Femur (tissue), 1 donor: ENCODE data around the gene CEP72.
"Not testable (repeated sequence)": the region's sequence is repeated elsewhere in the genome, so short reads cannot be mapped to it uniquely, and the experiment has no call there.

ENCODE experiments used
- DNase-seq: peaks from one replicate; pipeline ENCODE4 v3.0.0-alpha.2; 2017

The CEP72 gene

DNA sequence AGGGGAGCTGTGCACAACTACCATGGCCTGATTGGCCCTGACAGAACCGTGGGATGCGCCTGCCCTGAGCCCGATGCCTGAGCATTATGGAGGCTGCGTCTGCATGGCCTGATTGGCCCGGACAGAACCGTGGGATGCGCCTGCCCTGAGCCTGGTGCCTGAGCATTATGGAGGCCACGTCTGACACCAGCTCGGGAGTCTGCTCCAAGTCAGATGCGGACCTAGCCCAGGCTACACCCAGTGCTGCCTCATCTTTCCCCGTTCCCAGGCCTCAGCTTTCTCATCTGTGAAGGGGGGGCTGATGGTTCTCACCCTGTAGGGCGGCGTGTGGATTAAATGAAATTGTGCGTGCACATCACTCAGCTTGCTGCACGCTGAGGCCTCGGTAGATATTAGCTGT, 7.3 kb downstream of the CEP72 start:
- DNase-seq: no peak

DNA sequence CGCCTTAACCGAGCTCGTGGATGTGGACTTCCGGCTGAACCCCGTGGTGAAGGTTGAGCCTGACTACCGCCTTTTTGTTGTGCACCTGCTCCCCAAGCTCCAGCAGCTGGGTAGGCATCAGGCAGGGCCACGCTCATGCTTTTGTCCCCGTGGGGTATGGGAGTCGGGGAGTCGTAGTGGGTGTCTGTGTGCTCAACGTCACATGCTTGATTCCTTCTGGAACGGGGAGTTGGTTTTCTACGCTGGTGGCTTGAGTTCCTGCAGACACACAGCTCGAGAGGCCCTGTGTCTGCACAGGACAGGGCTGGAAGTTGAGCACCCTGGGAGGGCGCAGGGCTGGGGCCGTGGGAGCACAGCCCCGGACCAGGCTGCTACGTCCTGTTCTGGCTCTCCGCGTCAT, 8.0 kb downstream of the CEP72 start:
- DNase-seq: no peak

DNA sequence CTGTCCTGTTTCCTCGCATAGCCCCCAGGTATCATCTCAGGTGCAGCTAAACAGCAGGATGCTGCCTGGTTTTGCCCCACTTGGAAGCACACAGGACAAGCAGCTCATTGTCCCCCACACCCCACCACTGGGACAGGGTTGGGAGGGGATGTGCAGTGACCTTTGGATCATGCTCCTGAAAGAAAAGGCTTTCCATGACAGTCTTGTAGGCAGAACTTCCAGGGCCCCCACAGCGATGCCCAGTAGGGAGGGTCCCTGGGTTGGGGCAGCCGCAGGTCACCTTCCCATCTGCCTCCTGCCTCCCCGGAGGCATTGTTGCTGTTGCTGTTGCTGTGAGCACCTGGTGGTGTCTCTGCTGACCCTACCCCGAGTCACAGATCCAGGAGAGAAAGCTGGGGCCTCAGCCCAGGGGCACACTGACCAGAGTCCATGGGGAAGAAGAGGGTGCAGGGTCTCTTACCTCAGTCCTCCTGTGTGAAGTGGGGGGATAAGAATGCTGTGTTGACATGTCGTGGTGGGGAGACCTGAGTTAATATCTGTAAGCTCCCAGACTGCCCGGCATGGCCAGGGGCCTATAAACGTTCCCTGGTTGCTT, 8.5 kb downstream of the CEP72 start:
- DNase-seq: no peak

DNA sequence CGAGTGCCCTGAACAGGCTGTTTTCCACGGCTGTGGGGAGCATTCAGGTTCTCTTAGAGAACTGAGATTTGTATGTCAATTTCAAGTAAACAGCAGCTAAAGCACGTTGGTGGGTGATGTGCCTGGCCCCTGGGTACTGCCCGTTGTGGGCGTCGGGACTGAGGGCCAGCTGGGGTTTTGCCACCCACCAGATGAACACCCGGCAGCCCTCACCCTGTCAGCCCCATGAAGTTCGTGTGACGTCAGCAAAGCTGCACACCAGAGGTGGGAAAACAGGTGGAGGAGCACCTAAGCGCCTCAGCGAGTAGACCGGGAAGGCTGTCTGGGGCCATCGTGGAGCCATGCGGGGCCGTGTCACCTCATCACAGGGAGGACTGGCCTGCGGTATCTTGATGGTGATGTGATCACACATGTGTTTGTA, 9.2 kb downstream of the CEP72 start:
- no peak for DNase-seq

DNA sequence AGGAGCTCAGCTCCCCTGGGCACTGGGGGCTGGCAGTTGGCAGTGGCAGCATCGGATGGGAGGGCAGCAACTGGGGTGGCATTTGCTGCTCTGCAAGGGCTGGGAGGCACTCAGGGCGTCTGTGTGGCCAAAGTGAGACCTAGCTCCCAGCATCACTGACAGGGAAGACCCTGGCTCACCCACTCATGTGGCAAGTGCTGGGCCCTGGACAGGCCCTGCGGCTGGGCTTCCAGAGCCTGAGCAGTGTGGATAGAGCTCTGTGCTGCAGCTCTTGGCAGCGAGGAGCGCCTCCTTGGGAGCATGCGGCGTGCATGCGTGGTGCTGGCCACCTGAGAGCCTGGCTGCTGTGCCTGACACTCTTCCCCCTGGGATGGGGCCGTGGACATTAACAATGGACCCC, 10.2 kb downstream of the CEP72 start:
- DNase-seq: no peak

DNA sequence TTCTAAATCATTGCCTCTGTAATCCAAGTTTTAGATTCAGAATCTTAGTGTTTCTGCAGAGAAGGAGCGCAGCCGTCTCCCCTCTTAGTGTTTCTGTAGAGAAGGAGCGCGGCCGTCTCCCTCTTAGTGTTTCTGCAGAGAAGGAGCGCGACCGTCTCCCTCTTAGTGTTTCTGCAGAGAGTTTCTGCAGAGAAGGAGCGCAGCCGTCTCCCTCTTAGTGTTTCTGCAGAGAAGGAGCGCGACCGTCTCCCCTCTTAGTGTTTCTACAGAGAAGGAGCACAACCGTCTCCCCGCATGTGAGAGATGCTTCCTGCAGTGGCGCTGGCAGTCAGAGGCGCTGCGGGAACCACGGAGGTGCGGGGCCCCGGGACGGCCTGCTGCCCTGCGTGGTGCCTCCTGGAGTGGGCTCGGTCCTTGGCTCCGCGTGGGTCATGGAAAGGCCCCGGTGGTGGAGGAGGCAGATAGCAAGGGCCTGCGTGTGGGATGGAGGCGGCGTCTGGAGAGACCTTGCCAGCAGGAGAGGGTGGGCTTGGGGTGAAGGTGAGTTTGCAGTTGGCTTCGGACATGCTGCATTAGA, 10.9 kb downstream of the CEP72 start:
- no peak for DNase-seq

DNA sequence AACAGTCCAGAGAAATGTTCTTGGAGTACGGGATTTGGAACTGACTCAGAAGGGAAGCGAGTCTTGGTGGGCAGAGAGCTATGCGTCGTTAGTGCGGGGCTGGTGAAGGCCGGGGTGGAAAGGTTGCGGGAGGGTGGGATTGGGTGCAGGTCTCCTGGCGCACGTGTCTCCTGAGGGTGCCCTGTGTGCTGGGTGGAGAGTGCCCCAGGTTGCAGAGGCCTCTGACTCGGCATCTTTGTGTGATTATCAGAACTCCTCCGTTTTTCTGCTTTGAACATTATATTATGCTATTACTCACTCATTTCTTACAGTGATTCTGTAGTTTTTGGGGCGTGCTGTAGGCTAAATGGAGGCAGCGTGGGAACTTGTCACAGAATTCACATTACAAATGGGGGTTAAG, 11.4 kb downstream of the CEP72 start:
- no peak for DNase-seq

DNA sequence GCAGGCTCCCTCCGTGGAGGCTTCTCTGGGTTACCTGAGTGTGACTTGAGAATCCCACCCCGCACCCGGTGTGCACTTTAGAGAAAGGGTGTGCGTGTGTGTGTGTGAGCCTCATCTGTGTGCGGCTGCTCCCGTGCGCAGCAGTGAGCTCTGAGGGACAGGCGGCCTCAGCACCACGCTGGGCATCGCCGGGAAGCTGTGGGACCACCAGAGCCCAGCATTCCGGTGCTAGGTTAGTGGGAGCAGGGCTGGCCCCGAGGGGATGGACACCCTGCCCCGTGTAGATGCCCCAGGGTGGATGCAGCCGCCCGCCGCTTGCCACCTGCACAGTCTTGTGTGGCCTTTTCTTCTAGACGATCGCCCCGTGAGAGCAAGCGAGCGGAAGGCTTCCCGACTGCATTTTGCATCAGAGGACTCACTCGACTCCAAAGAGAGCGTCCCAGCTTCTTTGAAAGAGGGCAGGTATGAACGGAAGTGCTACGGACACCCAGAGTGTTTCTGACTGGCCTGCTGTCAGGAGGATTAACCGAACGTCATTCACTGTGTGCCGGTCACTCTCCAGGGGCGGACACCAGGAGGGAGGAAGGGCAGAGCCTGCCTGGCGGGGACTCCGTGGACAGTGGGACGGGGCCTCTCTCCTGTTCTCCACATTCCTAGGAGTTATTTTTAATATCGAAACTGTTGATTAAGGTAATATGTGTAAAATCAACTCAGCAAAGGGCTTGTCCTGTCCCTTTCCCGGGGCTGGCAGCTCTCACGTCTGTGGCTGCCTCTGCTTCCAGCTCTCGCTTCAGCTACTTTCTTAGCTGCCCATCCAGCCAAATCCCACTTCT, 12.2 kb downstream of the CEP72 start:
- DNase-seq: no peak

DNA sequence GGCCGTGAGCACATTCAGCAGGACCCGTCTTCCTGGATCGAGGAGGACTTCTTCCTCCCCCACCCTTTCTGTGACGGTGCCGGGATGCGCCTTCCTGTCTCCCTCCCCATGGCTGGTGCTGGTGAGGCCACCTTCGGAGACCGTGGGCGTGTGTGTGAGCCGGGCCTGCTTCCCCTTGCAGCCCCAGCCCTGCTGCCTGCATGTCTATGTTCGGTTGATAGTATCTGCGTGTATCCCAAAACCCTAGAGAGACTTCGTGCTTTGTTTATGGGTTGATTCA, 12.8 kb downstream of the CEP72 start:
- no peak for DNase-seq

DNA sequence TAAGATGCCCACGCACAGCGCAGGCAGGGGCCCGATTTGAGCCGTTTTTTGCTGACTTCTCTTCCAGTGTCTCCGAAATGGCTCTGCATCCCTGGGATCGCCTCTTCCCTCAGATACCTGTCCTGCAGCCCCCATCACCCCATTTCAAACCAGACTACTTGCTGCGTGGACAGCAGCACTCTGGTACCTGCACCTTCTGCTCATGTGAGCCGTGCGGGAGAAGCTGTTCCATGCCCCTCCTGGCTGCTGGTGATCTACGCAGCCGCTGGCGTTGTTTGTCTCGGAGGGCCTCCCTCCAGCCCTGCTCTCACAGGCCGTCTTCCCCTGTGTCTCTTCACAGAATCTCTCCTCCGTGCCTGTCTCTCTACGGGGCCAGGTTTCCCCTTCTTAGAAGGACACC, 13.4 kb downstream of the CEP72 start:
- DNase-seq: no peak

DNA sequence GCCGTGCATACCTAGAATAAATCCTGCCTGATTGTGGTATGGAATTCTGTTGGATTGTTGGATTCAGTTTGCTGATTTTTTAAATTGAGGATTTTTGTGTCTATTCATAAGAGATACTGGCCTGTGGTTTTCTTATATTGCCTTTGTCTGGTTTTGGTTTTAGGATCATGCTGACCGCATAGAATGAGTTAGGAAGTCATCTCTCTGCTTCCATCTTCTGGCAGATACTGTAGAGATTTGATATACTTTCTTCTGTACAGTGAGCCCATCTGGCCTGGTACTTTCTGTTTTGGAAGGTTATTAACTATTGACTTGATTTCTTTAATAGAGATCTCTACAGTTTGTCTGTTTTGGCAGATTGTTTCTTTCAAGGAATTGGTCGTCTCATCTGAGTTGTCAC, 14.7 kb downstream of the CEP72 start:
- DNase-seq: no peak

DNA sequence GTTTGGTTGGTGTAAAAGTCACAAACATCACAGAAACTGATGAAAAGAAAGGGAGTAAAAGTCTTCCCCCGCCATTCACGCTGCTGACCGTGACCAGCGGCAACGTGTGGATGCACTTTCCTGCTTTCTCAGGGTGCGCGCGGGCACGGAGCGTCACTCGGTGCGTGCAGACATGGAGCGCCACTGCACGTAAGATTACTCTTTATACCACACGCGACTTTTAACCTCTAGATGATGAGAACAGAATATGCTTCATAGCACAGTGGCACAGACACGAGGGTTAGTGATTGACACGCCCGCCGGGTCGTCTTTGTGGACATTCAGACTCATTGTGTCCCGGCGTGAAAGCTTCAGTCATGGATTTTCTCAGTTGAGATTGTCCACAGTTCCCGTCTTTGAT, 15.7 kb downstream of the CEP72 start:
- no peak for DNase-seq

DNA sequence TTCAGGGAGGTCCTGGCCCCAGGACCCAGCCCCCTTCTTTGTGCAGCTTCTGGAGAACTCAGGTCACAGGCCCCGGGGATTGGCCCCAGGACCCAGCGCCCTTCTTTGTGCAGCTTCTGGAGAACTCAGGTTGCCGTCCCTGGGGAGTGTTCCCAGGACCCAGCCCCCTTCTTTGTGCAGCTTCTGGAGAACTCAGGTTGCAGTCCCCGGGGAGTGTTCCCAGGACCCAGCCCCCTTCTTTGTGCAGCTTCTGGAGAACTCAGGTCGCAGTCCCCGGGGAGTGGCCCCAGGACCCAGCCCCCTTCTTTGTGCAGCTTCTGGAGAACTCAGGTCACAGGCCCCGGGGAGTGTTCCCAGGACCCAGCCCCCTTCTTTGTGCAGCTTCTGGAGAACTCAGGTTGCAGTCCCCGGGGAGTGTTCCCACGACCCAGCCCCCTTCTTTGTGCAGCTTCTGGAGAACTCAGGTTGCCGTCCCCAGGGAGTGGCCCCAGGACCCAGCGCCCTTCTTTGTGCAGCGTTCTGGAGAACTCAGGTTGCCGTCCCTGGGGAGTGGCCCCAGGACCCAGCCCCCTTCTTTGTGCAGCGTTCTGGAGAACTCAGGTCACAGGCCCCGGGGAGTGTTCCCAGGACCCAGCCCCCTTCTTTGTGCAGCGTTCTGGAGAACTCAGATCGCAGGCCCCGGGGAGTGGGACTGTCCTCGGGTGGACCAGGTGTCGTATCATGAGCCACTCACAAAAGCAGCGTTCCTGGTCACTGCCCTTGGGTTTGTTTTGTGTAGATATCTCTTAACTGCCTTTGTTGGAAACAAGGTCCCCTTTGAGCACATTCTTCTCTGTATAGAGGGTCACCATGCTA, 16.4 kb downstream of the CEP72 start:
- DNase-seq: not testable (repeated sequence)

DNA sequence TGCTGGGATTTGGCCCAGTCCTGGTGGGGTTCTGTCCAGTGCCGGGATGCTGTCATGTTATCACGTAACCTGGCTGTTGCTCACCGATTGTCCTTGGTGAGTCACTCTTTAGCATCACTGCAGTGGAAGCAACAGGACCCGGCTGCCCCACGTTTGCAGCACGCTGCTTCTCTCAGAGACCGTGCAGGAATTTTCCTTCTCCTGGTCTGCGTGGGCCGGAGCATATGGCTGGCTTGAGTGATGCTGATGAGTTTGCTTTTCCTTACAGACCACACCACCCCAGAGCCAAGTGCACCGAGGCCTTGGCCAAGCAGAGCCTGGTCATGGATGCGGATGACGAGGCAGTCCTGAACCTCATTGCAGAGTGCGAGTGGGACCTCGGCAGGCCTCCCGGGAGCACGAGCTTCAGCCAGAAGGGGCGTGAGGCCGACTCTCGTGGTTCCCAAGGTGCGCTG, 21.4 kb downstream of the CEP72 start:
- DNase-seq: no peak

DNA sequence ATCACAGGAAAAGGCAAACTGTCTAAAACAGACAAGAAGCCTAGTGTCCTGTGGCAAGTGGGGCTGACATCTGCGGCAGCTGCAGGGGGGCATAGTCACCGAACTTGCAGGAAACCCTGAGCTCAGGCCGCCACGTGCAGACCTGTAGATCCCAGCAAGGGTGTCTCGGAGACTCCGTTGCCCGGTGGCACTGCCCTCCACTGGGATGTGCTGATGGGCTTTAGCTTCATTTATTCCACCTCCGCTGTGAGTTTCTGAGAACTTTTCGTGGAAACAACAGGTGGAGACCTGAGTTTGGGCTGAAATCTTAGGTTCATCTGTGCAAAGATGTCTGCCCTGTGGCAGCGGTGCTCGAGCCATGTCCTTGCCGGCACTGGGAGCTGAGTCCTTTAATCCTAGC, 22.1 kb downstream of the CEP72 start:
- no peak for DNase-seq

DNA sequence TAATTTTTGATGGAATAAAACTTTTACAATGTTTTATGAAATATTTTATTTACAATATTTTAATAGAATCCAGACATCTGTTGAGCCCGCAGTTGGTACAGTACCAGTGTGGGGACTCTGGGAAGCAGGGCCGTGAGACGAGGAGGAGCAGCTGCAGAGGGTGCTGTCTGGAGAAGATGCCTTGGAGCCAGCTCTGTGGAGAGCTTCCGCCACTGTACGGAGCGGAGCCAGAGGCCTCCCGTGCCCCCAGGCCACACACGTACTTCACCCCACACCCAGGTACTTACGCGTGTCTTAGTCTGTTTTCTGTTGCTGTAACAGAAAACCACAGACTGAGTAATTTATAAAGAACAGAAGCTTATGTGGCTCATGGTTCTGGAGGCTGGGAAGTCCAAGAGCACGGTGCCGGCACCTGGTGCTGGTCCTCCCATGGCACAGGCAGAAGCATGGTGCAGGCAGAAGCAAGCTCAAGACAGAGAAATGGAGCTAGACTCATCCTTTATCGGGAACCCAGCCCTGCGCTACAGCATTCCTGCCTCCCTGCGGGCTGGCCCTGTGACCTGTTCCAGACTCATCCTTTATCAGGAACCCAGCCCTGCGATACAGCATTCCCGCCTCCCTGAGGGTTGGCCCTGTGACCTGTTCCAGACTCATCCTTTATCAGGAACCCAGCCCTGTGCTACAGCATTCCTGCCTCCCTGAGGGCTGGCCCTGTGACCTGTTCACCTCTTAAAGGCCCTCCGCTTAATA, 23.3 kb downstream of the CEP72 start:
- no peak for DNase-seq

DNA sequence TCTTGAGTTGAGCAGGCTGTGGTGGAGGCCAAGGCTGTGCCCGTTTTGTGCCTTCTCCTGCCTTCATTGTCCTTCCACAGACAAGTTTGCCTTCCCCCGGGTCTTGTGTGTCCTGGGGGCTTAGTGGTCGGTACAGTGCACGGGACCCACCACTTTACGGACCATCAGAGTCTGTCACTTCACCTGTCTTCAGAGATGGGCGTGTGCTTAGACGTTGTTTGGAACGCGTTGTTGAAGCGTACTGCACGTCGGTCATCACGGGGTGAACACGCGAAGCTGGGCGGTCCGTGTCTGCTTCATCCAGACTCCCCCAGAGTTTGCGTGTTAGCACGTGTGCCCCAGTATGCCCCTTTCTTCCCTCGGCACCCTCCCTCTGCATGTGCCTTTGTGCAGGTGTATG, 24.8 kb downstream of the CEP72 start:
- DNase-seq: no peak

DNA sequence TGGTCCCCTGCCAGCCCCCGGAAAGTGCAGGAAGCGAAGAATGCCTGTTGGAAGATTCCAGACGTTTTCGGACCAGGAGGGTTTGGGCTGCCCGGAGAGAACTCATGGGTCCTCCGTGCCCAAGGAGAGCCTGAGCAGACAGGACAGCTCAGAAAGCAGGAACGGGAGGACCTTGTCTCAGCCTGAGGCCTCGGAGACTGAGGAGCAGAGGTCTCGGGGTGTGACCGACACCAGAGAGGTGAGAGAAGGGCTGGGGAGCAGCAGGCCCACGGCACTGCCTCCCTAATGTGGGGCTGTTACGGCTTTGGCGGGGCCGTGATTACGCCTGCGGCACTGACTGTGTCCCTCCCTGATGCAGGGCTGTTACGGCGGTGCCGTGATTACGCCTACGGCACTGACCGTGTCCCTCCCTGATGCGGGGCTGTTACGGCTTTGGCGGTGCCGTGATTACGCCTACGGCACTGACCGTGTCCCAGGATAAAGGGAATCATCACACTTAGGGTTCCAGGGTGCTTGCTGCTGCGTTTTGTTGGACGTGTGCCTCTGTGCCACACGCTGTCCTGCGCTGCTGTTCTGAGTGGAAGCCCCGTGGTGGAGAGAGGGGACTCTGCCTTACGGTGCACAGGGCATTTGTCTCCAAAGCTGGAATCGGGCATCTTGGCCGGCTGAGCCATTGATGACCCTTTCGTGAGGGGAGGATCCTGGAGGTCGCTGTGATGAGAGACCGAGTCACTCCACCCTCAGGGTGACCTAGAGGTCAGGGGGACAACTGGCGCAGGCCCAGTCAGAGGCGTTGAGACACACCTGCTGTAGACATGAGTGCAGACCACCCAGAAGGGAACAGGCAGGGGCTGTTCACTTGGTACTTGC, 25.7 kb downstream of the CEP72 start:
- no peak for DNase-seq

DNA sequence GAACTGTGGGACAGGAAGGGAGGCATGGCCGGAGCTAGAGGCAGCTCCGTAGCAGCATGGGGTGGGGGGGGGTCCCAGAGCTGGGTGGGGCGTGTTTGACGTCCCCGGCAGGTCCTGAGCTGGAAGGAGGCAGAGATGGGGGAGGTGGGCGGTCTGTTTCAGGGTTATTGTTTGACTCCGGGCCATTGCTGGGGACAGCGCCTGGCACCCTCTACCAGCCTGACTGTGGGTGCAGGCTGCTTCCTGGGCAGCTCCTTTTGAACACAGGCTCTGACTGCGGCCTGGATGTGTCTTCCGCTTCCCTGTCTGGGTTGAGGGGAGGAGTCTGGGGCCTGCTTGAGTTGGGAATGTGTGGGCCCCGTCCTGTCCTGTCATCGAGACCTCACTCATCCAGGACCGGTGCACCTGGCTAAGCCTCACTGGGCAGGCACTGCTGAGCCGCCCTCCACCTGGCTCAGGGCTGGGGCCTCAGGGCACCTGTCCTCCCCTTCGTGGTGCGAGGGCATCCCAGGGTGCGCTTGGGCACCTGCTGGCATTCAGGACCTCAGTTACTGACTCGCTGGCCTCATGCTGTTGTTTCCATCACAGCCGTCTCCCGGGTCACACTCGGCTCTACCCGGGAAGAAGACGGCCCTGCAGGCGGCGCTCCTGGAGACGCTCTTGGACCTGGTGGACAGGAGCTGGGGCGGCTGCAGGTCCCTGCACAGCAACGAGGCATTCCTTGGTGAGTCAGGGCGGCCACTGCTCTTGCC, 26.5 kb downstream of the CEP72 start:
- DNase-seq: no peak

DNA sequence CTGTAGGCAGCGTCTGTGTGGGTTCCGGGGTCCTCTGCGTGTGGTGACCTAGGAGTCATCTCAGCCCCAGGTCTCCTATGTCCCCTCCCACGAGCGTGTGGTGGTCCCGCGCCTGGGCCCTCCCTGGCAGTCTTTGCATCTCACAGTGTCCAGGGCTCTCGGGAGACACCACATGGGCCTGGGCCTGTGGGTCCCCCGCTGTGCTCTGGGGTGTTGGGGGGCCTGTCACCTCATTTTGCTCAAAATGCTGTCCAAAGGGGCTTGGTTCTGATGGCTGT, 27.1 kb downstream of the CEP72 start:
- DNase-seq: no peak

DNA sequence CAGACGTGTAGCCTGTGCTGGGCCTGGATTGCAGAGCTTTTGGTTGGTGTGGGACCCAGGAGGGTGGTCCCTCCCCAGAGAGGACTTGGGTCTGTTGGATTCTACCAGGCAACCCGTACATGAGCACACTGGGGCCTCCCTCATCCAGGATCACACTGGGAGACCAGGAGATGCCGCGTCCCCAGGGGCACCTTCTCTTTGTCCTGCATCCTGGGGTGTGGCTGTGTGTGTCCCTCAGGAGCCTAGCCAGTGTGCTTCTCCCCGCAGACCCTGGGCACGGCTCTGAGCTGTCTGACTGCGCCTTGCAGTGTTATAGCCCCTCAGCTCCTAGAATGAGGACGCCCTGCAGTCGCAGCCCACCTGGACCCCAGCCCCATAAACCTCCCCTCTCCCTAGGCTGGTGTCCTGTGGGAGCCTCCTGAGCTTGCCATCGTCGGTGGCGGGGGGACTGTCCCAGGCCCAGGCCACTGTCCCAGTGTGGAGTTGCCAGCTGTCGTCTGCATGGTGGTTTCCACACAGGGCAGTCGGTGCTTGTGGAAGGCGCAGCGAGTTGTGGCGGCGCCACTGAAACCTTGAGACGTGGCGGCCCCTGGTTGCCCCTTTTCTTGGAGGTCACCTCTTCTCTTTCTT, 27.6 kb downstream of the CEP72 start:
- no peak for DNase-seq
